OCI-LY3 (cell line): ENCODE measurements around the gene RSAD1.

ENCODE experiments used
- H2AFZ ChIP-seq: fragments of 200-600, 300-600 bp; shearing (Covaris generic); 2 replicates; pipeline ENCODE4 v1.6.0; 2014; ENCODE audit warnings: antibody characterized with exemption, low read depth, low read length
- H3K27ac ChIP-seq: fragments of 200-600, 300-600 bp; sonication (generic); 2 replicates; pipeline ENCODE4 v1.5.1; 2014; ENCODE audit warnings: mild to moderate bottlenecking, low read length, moderate library complexity, mixed read lengths
- H3K27me3 ChIP-seq: fragments of 200-600, 300-600 bp; sonication (generic); 2 replicates; pipeline ENCODE4 v1.6.1; 2014; ENCODE audit warnings: low read depth, low read length, mixed read lengths
- H3K36me3 ChIP-seq: fragments of 200-600, 300-600 bp; sonication (generic); replicated peaks from 2 replicates; pipeline ENCODE3; 2014; ENCODE audit warnings: low read depth, low read length, mixed read lengths
- H3K4me1 ChIP-seq: fragments of 300-600, 200-600 bp; sonication (generic); 2 replicates; pipeline ENCODE4 v1.6.1; 2014; ENCODE audit warnings: low read length, mixed read lengths
- H3K4me2 ChIP-seq: fragments of 200-600, 300-600 bp; sonication (generic); 2 replicates; pipeline ENCODE4 v1.6.1; 2014; ENCODE audit warnings: low read length, mixed read lengths
- H3K4me3 ChIP-seq: fragments of 300-600, 200-600 bp; sonication (generic); 2 replicates; pipeline ENCODE4 v1.5.1; 2014; ENCODE audit warnings: antibody characterized with exemption, mild to moderate bottlenecking, low read length, moderate library complexity
- H3K79me2 ChIP-seq: fragments of 300-600, 200-600 bp; shearing (Covaris generic); 2 replicates; pipeline ENCODE4 v1.6.1; 2014; ENCODE audit warnings: mild to moderate bottlenecking, low read length, mixed read lengths
- H3K9ac ChIP-seq: fragments of 300-600, 200-600 bp; shearing (Covaris generic); 2 replicates; pipeline ENCODE4 v1.6.0; 2014; ENCODE audit warnings: mild to moderate bottlenecking, low read length, moderate library complexity
- H3K9me3 ChIP-seq: fragments of 200-600, 300-600 bp; shearing (Covaris generic); 2 replicates; pipeline ENCODE4 v1.6.1; 2014; ENCODE audit warnings: low read length, mixed read lengths; ENCODE audit not compliant: insufficient read depth
- H4K20me1 ChIP-seq: fragments of 200-600, 300-600 bp; sonication (generic); 2 replicates; pipeline ENCODE4 v1.6.1; 2016; ENCODE audit warnings: low read length, mixed read lengths; ENCODE audit not compliant: insufficient read depth
- CTCF ChIP-seq: fragments of 200-600, 300-600 bp; sonication (generic); IDR thresholded peaks from 2 replicates; pipeline ENCODE4 v1.5.1; 2014; ENCODE audit warnings: antibody characterized with exemption, low read length, low read depth
- EZH2phosphoT487 ChIP-seq: fragments of 200-600 bp; shearing (Covaris generic); IDR thresholded peaks from 2 replicates; pipeline ENCODE4 v1.6.1; 2018; ENCODE audit warnings: antibody characterized with exemption, mixed run types, low read depth

RSAD1 gene

GRCh38 chr17:50480854-50481490 is 2.3 kb downstream of the RSAD1 start:
- H3K4me2 ChIP-seq, result no peak overlapping the region
- peaks cover 13% of the 10 kb centered on the region for H3K36me3 ChIP-seq
- TF ChIP-seq EZH2phosphoT487 (no peak), CTCF (no peak)
- H3K4me3 ChIP-seq, result no peak overlapping the region
- H3K9ac ChIP-seq, result no peak overlapping the region
- H2AFZ ChIP-seq, result no peak overlapping the region
- no peaks in the 10 kb centered on the region for H4K20me1 ChIP-seq
- H3K27ac ChIP-seq, result no peak overlapping the region
- no peaks in the 10 kb centered on the region for H3K9me3 ChIP-seq
- no peaks in the 10 kb centered on the region for H3K27me3 ChIP-seq
- peaks cover 12% of the 10 kb centered on the region for H3K79me2 ChIP-seq
- H3K4me1 ChIP-seq, result peaks cover 20% of the 10 kb centered on the region; the same call in 1 of the 2 replicates

- H3K79me2 ChIP-seq, result peaks cover 12% of the 10 kb centered on the region
- H3K4me1 ChIP-seq, result peaks cover 20% of the 10 kb centered on the region; the same call in 1 of the 2 replicates
- H4K20me1 ChIP-seq, result no peaks in the 10 kb centered on the region
- H3K4me2 ChIP-seq, result no peak overlapping the region
- H3K27me3 ChIP-seq, result no peaks in the 10 kb centered on the region
- no peak overlapping the region for H3K9ac ChIP-seq
- no peak overlapping the region for H2AFZ ChIP-seq
- H3K36me3 ChIP-seq, result peaks cover 13% of the 10 kb centered on the region
- no peak overlapping the region for H3K27ac ChIP-seq
- H3K4me3 ChIP-seq, result no peak overlapping the region
- no peaks in the 10 kb centered on the region for H3K9me3 ChIP-seq
- no peak for TF ChIP-seq CTCF
- TF ChIP-seq EZH2phosphoT487, result no peak
Observed at GRCh38 chr17:50481648-50482047, 3.0 kb downstream of the RSAD1 start.

- Histone ChIP-seq H3K4me2 (no peak overlapping the region), H3K4me1 (peaks cover 20% of the 10 kb centered on the region; the same call in 1 of the 2 replicates), H3K36me3 (peaks cover 13% of the 10 kb centered on the region), H3K9ac (no peak overlapping the region), H2AFZ (no peak overlapping the region), H3K4me3 (no peak overlapping the region), H4K20me1 (no peaks in the 10 kb centered on the region), H3K27ac (no peak overlapping the region), H3K27me3 (no peaks in the 10 kb centered on the region), H3K9me3 (no peaks in the 10 kb centered on the region), H3K79me2 (peaks cover 12% of the 10 kb centered on the region)
- TF ChIP-seq EZH2phosphoT487 (no peak), CTCF (no peak)
Observed at GRCh38 chr17:50482110-50482509, 3.5 kb downstream of the RSAD1 start.

DNA sequence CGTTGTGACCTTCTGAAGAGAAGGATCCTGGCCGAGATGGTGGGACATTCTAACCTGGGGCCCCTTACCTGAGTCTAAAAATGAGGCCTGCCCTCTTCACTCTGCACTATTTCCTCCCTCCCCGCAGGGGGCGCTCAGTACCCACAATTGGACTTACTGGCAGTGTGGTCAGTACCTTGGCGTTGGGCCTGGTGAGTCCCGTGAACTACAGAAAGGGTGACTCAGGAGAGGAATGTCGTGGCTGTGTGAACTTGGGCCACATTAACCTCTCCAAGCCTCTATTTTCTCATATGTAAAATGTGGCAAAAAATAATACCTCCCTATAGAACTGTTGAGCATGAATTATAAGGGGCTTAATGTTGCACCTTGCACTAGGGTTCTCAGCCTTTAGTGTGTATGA is 3.9 kb downstream of the RSAD1 start:
- Histone ChIP-seq H2AFZ (no peak overlapping the region), H3K79me2 (peaks cover 12% of the 10 kb centered on the region), H3K4me1 (peaks cover 19% of the 10 kb centered on the region; the same call in 1 of the 2 replicates), H3K27me3 (no peaks in the 10 kb centered on the region), H4K20me1 (no peaks in the 10 kb centered on the region), H3K9ac (no peak overlapping the region), H3K9me3 (no peaks in the 10 kb centered on the region), H3K36me3 (peaks cover 13% of the 10 kb centered on the region), H3K4me2 (no peak overlapping the region), H3K27ac (no peak overlapping the region), H3K4me3 (no peak overlapping the region)
- TF ChIP-seq CTCF (peak; percentile 96), EZH2phosphoT487 (no peak)
